Measurements from ENCODE around the gene ZNF787.
"Not testable (repeated sequence)": the region's sequence is repeated elsewhere in the genome, so short reads cannot be mapped to it uniquely, and the experiment has no call there.

The ZNF787 gene

GRCh38 chr19:56103027-56103614, 18.0 kb downstream of the ZNF787 start:
- DNase-seq = no peak

GRCh38 chr19:56101746-56102535, 19.2 kb downstream of the ZNF787 start:
- DNase-seq = no peak

GRCh38 chr19:56101095-56101494, 20.0 kb downstream of the ZNF787 start:
- no peak for DNase-seq

- no peak for DNase-seq
Measured at GRCh38 chr19:56099638-56100539, 21.2 kb downstream of the ZNF787 start.

- DNase-seq = no peak
Measured at GRCh38 chr19:56098731-56099568, 22.1 kb downstream of the ZNF787 start.

- DNase-seq = not testable (repeated sequence)
Measured at GRCh38 chr19:56098237-56098636, 22.9 kb downstream of the ZNF787 start.

- DNase-seq = no peak
Measured at GRCh38 chr19:56097776-56098175, 23.3 kb downstream of the ZNF787 start.

- no peak for DNase-seq
Measured at GRCh38 chr19:56097306-56097705, 23.8 kb downstream of the ZNF787 start.

GRCh38 chr19:56096665-56097064, 24.4 kb downstream of the ZNF787 start:
- DNase-seq = no peak

- DNase-seq = no peak
Measured at GRCh38 chr19:56094449-56094848, 26.6 kb downstream of the ZNF787 start.

GRCh38 chr19:56092685-56093631, 28.1 kb downstream of the ZNF787 start:
- DNase-seq = no peak

- DNase-seq = no peak
Measured at GRCh38 chr19:56091751-56092546, 29.1 kb downstream of the ZNF787 start.

GRCh38 chr19:56091066-56091490, 30.0 kb downstream of the ZNF787 start:
- no peak for DNase-seq

GRCh38 chr19:56089344-56089743, 31.8 kb downstream of the ZNF787 start:
- DNase-seq = no peak

GRCh38 chr19:56088497-56089215, 32.4 kb downstream of the ZNF787 start:
- no peak for DNase-seq

GRCh38 chr19:56087647-56088496, 33.2 kb downstream of the ZNF787 start:
- DNase-seq = no peak

GRCh38 chr19:56086671-56087430, 34.2 kb downstream of the ZNF787 start:
- DNase-seq = no peak
